ENCODE data around the gene SYNE3. TPM values are rescaled to one million over a fixed set of nuclear protein-coding genes. Genes with fewer than 3 reads are reported as not detected.

The SYNE3 gene
- total RNA-seq, 1 donor from 2014 or later: 1.9 TPM

GRCh38 chr14:95541346-95541745 is 24.9 kb upstream of the SYNE3 start:
- ATAC-seq: no peak

DNA sequence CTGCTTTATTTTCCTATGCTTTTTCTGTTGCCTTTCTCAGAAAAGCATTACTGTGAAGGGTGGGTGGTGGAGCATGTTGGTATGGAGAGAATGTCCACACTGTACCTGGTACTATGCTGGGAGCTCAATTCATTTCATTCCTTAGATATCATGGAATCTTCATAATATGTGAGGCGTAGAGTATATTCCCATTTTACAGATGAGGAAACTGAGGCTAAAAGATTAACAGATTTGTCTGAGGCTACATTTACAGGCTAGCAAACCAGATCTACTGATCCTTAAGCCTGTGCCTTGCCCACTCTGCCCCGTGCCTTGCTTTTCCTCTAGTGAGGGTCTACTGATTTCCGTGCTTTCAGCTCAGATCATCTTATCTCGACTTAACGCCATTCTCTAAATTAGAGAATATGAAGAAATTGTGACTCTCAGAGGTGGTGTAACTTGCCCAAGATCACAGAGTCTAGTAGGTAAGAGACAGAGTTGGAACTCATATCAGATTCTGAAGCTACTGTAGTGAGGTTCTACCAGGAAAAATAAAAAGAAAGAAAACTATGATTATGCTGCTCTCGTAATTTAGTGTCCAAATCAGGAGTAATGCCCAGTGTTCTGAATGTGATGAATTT is 23.9 kb upstream of the SYNE3 start:
- ATAC-seq: no peak

GRCh38 chr14:95538801-95539509 is 22.5 kb upstream of the SYNE3 start:
- no peak for ATAC-seq

DNA sequence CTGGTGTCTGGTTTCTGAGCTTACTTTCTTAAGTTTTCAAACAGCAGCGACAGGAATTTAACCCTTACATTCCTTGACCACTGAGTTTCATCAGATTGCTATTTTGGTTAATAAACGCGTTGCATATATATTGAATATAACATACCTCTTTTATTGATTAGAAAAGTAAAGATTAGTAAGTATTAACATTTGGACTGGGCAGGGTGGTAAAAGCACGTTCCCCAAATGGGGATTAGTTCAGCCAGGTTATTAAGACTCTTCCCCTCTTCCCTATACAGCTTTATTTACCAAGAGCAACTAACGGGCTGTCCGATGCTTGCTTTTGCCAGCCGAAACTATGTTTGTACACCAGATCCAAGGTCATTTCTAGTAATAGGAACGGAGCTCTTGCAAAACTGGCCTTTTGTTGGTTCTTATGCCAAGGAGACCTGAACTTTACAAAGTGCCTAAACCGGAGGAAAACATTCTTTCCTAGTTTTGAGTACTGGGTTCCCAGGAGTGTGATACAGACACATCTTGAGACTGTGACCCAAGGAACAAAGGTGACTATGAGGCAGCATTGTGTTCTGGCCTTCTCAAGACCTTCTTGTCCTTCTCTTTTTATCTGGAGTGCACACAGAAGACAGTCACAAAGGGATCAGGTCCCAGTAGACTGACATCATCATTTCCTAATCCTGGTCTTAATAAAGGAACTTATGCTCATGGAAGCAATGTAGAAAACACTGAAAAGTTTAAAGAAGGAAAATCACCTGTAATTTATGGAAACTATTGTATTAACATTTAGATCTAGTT is 21.0 kb upstream of the SYNE3 start:
- ATAC-seq: no peak

DNA sequence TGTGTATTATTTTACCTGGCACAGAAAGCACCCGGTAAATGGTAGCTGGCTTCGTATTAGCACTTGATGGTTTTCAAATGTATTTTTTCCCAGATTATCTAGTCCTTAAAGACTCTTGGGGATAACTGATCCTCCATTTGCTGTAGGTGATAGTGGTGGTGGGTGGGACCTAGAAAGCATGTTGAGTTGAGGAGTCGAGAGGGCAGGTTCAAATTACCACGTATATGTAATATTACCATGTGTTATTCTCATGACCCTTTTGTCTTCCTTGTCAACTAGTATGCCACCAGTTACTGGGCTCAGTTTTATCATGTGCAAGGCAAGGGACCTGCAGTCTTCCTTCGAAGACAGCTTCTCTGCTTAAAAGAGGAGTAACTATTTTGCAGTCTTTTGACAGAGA is 20.2 kb upstream of the SYNE3 start:
- no peak for ATAC-seq

- no peak for ATAC-seq
Observed at GRCh38 chr14:95536036-95536593, 19.7 kb upstream of the SYNE3 start.

GRCh38 chr14:95535226-95536021 is 19.0 kb upstream of the SYNE3 start:
- no peak for ATAC-seq

DNA sequence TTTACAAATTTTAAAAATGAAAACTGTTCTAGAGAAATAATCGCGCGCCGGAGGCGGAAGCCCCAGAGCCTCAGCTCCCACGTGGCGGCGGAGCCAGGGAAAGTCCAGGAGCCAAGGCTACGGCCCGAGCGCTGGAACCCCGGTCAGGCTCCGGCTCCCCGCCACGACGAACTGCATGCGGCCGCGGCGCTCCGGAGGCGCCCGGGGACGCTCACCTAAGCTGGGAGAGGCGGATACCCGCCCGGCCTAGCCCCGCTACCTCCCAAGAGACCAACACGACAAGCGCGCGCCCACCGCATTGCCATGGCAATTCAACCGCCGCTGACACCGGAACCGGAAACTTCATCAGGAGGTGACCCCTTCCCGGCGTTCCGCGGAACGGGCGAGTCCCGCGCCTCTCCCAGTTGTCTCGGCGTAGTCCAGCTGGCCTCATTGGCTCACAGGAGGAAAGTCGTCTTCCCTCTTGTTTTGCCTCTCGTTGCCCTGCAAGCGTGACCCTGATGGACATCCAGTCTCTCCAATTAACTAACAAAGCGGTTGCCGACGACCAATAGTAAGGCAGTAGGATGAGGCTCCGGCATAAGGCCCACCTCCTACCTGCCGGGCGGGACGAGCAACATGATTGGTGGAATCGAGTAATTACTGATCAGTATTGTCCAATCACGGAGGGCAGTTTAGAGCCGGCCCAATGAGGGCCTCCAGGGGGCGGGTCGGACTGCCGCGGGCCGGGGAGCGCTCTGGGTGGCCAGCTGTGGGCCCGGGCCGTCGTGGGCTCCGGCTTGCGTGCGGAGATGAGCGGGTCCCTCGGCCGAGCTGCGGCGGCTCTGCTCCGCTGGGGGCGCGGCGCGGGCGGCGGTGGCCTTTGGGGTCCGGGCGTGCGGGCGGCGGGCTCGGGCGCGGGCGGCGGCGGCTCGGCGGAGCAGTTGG is 18.1 kb upstream of the SYNE3 start, which contains the start of gene GLRX5:
Gene GLRX5, plus strand, starts transcription at position 752 of the 927 bp plus-strand sequence. Its CDS starts 40 bp downstream, at position 792.
- ATAC-seq: peak; percentile 96

DNA sequence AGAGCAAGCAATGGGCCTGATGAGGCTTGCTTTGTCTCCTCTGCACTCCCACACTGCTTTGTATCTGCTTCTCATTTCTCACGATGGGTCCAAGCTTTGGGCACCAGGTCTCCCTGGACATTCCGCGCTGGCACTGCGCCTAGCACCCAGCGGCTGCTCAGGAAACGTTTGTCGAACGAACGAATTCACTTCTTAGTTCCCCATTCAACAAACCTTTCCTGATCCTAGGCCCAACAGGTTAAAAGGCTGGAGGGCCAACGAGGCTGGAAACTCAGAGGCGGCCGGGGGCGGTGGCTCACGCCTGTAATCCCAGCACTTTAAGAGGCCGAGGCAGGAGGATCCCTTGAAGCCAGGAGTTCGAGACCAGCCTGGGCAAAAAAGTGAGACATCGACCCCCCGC is 17.4 kb upstream of the SYNE3 start:
- ATAC-seq: no peak

DNA sequence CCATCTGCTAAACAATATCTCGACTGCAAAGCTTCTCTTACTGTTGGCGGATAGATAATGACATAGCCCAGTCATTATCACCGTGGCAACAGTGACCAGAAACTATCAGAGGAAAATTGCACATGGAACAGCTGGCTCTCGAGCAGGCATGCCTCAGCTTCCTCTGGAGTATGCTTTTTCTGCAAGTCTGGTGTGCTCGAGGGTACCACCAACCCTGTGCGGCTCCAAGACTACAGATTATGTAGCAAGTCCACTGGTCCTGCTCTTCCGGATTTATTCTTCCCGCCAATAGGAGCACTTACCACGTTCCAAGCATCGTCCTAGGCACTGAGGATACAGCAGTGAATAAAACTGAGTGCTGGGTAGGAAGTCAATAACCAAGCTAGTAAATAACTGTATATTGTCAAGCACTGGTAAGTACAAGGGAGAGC is 17.0 kb upstream of the SYNE3 start:
- ATAC-seq: no peak

- ATAC-seq: no peak
Observed at GRCh38 chr14:95531969-95532368, 15.5 kb upstream of the SYNE3 start.

GRCh38 chr14:95531473-95531872 is 15.0 kb upstream of the SYNE3 start:
- ATAC-seq: no peak

GRCh38 chr14:95530473-95531276 is 14.2 kb upstream of the SYNE3 start:
- peak; percentile 30 for ATAC-seq

DNA sequence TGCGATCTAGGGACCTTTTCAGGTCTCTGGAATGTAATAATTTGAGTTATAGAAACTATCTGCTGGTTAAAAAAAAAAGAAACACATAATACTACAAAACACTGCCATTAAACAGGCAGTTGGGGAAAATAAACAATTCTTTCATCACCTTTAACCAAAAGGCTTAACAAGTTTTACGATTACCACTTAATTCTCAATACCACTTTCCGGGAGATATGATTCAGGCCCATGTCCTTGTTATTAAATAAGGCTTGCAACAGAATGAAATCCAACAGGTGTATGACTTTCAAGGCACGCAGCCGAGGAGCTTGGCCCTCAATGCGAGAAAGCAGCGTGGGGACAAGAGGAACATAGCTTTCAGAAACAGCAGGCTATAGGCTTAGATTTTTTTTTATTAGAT is 12.8 kb upstream of the SYNE3 start:
- ATAC-seq: no peak

DNA sequence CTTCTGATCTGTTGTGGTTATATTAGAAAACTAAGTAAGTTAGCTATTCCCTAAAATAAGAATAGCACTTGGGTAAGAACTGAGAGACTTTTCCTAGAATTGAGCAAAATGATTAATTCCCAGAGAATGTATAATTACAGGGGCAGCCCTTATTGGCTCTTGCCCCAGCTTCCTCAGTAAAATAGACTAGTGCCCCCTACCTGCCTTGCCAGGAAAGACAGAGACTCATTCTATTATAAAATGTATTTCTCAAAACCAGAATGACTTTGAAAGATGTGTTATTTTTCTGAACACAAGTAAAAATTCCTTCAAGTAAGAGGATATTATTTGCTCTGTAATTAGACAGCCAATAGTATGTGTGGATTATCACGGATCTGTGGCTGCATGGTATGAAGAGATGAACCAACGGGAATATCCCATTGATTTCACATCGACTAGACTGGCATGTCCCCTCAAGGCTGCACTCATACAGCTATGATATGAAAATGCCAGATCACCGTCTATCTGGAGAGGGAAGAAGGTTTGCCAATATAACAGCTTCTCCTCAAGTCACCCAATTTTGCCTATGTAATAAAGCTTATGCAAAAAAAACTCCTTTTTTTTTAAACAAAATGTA is 11.0 kb upstream of the SYNE3 start:
- ATAC-seq: no peak

- ATAC-seq: no peak
Observed at GRCh38 chr14:95526483-95527386, 10.3 kb upstream of the SYNE3 start.

- no peak for ATAC-seq
Observed at GRCh38 chr14:95525999-95526398, 9.5 kb upstream of the SYNE3 start.

DNA sequence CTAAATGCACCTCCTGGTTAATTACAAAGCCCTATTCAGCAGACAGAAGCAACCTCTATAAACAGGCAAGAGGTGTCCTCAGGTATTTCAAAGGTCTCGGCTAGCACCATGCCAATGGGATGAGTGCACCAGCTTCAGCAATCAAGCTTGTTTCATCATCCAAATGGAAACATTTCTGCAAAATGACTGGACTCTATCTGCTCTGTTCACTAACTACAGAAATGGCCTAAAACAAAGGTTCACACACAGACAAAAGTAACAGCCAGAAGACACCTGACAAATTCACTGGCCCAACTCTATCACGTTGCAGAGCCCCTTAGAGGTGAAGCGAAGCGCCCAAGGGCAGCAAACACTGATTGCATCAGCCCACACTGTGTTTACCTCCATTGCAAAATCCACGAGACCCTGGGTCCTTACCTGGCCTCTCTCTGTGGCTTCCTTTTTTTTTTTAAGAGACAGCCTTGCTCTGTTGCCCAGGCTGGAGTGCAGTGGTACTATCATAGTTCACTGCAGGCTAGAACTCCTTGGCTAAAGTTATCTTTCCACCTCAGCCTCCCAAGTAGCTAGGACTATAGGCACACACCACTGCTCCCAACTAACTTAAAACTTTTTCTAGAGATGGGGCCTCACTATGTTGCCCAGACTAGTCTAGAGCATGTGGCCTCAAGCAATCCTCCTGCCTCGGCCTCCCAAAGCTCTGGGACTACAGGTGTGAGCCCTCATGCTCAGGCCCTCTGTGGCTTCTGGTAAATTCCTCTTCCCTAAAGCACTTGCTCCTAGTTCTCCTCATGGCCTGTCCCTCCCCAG is 8.5 kb upstream of the SYNE3 start:
- peak; percentile 14 for ATAC-seq
